PC-9 (cell line): ENCODE results near the gene FGF12.

ENCODE experiments used
- EZH2 ChIP-seq: fragments of 200-600 bp; sonication (generic); IDR thresholded peaks from 2 replicates; pipeline ENCODE4 v1.8.0; 2017; ENCODE audit warnings: antibody characterized with exemption, low read depth
- TF ChIP-seq, protein P1 (sequence below): fragments of 200-600 bp; sonication (generic); conservative IDR thresholded peaks from 2 replicates; pipeline ENCODE4 v1.6.1; 2017; ENCODE audit warnings: mixed run types, antibody characterized with exemption, mild to moderate bottlenecking, moderate library complexity

DNA sequence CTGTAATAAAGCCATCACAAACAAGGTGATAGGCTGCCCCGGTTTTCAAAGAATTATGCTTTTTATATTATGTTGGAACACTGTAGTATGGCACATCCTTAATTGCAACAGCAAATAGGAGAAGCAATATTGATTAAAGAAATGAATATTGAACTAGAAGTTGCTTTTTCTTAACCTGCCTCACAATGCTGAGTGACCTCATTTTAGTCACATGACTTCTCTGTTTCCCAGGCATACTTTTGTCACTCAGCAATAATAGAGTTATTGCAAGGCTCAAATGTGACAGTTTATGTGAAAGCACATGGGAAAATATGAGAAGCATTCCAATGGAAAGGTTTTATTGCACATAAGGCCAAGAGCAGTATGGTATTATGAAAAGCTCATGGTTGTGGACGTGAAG lies 400.7 kb downstream of the FGF12 start:
- TF ChIP-seq EZH2 = no peak
- TF ChIP-seq, protein P1, sequence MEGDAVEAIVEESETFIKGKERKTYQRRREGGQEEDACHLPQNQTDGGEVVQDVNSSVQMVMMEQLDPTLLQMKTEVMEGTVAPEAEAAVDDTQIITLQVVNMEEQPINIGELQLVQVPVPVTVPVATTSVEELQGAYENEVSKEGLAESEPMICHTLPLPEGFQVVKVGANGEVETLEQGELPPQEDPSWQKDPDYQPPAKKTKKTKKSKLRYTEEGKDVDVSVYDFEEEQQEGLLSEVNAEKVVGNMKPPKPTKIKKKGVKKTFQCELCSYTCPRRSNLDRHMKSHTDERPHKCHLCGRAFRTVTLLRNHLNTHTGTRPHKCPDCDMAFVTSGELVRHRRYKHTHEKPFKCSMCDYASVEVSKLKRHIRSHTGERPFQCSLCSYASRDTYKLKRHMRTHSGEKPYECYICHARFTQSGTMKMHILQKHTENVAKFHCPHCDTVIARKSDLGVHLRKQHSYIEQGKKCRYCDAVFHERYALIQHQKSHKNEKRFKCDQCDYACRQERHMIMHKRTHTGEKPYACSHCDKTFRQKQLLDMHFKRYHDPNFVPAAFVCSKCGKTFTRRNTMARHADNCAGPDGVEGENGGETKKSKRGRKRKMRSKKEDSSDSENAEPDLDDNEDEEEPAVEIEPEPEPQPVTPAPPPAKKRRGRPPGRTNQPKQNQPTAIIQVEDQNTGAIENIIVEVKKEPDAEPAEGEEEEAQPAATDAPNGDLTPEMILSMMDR = no peak
